ENCODE measurements around the gene RIT2. TPM values are rescaled to one million over a fixed set of nuclear protein-coding genes. Genes with fewer than 3 reads are reported as not detected.

The RIT2 gene
- polyA plus RNA-seq, 1 donor from 2014 or later: 1.1 TPM

DNA sequence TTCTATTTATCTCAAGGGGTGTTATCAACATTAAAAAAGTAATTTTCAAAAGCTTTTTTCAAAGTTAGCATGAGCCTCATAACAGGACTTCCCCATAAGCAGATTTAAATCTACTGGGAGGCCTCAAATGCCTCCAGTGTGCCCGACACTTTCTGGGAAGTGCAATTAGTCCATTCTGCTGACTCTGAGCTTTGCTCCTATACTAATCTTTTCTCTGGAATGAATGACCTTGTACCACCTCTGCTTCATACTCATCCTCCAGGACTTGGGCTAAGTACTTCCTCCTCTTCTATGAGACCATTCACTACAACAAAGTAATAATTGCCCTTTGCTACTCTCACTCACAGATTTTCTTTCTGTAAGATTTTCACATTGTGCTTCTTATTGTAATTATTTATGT lies 111.1 kb downstream of the RIT2 start:
- no peak for TF ChIP-seq RAD21 (conservative IDR thresholded peaks at IDR 0.05)
- TF ChIP-seq, protein P1, sequence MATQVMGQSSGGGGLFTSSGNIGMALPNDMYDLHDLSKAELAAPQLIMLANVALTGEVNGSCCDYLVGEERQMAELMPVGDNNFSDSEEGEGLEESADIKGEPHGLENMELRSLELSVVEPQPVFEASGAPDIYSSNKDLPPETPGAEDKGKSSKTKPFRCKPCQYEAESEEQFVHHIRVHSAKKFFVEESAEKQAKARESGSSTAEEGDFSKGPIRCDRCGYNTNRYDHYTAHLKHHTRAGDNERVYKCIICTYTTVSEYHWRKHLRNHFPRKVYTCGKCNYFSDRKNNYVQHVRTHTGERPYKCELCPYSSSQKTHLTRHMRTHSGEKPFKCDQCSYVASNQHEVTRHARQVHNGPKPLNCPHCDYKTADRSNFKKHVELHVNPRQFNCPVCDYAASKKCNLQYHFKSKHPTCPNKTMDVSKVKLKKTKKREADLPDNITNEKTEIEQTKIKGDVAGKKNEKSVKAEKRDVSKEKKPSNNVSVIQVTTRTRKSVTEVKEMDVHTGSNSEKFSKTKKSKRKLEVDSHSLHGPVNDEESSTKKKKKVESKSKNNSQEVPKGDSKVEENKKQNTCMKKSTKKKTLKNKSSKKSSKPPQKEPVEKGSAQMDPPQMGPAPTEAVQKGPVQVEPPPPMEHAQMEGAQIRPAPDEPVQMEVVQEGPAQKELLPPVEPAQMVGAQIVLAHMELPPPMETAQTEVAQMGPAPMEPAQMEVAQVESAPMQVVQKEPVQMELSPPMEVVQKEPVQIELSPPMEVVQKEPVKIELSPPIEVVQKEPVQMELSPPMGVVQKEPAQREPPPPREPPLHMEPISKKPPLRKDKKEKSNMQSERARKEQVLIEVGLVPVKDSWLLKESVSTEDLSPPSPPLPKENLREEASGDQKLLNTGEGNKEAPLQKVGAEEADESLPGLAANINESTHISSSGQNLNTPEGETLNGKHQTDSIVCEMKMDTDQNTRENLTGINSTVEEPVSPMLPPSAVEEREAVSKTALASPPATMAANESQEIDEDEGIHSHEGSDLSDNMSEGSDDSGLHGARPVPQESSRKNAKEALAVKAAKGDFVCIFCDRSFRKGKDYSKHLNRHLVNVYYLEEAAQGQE (IDR thresholded peaks at IDR 0.05; ENCODE audit: borderline replicate concordance): no peak
- TF ChIP-seq, protein P2, sequence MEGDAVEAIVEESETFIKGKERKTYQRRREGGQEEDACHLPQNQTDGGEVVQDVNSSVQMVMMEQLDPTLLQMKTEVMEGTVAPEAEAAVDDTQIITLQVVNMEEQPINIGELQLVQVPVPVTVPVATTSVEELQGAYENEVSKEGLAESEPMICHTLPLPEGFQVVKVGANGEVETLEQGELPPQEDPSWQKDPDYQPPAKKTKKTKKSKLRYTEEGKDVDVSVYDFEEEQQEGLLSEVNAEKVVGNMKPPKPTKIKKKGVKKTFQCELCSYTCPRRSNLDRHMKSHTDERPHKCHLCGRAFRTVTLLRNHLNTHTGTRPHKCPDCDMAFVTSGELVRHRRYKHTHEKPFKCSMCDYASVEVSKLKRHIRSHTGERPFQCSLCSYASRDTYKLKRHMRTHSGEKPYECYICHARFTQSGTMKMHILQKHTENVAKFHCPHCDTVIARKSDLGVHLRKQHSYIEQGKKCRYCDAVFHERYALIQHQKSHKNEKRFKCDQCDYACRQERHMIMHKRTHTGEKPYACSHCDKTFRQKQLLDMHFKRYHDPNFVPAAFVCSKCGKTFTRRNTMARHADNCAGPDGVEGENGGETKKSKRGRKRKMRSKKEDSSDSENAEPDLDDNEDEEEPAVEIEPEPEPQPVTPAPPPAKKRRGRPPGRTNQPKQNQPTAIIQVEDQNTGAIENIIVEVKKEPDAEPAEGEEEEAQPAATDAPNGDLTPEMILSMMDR (IDR thresholded peaks at IDR 0.05; ENCODE audit: poor library complexity, severe bottlenecking): no peak
- TF ChIP-seq MXI1 (conservative IDR thresholded peaks at IDR 0.05; ENCODE audit: poor library complexity, severe bottlenecking): no peak
- TF ChIP-seq POLR2AphosphoS5 (IDR thresholded peaks at IDR 0.05): no peak
- no peak for TF ChIP-seq EP300 (conservative IDR thresholded peaks at IDR 0.05; ENCODE audit: poor library complexity, severe bottlenecking)
- no peak for TF ChIP-seq EZH2 (IDR thresholded peaks at IDR 0.05; ENCODE audit: borderline replicate concordance, insufficient read depth, low read length, poor library complexity, severe bottlenecking)
- no peak for TF ChIP-seq TAF1 (IDR thresholded peaks at IDR 0.05; ENCODE audit: low read depth)
- no peak for TF ChIP-seq SMC3 (conservative IDR thresholded peaks at IDR 0.05; ENCODE audit: poor library complexity)

DNA sequence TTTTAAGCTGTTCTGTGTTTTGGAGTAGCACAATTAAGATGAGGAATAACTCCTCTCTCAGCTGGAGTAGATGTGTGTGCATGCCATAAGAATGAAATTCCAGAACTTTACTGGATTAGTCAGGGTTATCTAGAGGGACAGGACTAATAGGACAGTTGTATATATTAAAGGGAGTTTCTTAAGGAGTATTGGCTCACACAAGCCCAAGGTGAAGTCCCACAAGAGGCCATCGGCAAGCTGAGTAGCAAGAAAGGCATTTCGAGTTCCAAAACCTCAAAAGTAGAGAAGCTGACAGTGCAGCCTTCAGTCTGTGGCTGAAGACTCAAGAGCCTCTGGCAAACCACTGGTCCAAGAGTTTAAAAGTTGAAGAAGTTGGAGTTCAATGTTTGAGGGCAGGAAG lies 113.7 kb downstream of the RIT2 start:
- H3K9me2 ChIP-seq (ENCODE audit: insufficient read depth, low read length): no peaks in the 10 kb centered on the region
- H3K9ac ChIP-seq (ENCODE audit: low read length): no peak overlapping the region
- no peaks in the 10 kb centered on the region for H4K20me1 ChIP-seq (ENCODE audit: insufficient read depth)
- H3K36me3 ChIP-seq (ENCODE audit: insufficient read depth, low read length): no peaks in the 10 kb centered on the region
- H3K4me2 ChIP-seq (ENCODE audit: low read length): no peak overlapping the region
- TF ChIP-seq SMC3 (conservative IDR thresholded peaks at IDR 0.05; ENCODE audit: poor library complexity) (no peak), EP300 (conservative IDR thresholded peaks at IDR 0.05; ENCODE audit: poor library complexity, severe bottlenecking) (no peak), RAD21 (conservative IDR thresholded peaks at IDR 0.05) (no peak), EZH2 (IDR thresholded peaks at IDR 0.05; ENCODE audit: borderline replicate concordance, insufficient read depth, low read length, poor library complexity, severe bottlenecking) (no peak), POLR2AphosphoS5 (IDR thresholded peaks at IDR 0.05) (no peak)
- TF ChIP-seq, protein P2 (IDR thresholded peaks at IDR 0.05; ENCODE audit: poor library complexity, severe bottlenecking): no peak
- TF ChIP-seq, protein P1 (IDR thresholded peaks at IDR 0.05; ENCODE audit: borderline replicate concordance): no peak
- H2AFZ ChIP-seq (ENCODE audit: low read depth, low read length): no peak overlapping the region
- H3K9me3 ChIP-seq (ENCODE audit: low read length): no peaks in the 10 kb centered on the region
- no peaks in the 10 kb centered on the region for H3K27me3 ChIP-seq (ENCODE audit: insufficient read depth, low read depth, low read length)
- no peak overlapping the region for H3K27ac ChIP-seq (ENCODE audit: low read length)
- no peaks in the 10 kb centered on the region for H3F3A ChIP-seq (ENCODE audit: insufficient read depth, low read length, poor library complexity, severe bottlenecking)
- H3K79me2 ChIP-seq (replicated peaks; ENCODE audit: insufficient read depth, low read length): no peaks in the 10 kb centered on the region
- no peak overlapping the region for H3K4me3 ChIP-seq (ENCODE audit: low read length)

More for the DNA sequence above, 111.1 kb downstream of the RIT2 start:
- no peak overlapping the region for H2AFZ ChIP-seq (ENCODE audit: low read depth, low read length)
- no peaks in the 10 kb centered on the region for H3F3A ChIP-seq (ENCODE audit: insufficient read depth, low read length, poor library complexity, severe bottlenecking)
- no peak overlapping the region for H3K4me3 ChIP-seq (ENCODE audit: low read length)
- no peak overlapping the region for H3K27ac ChIP-seq (ENCODE audit: low read length)
- H3K27me3 ChIP-seq (ENCODE audit: insufficient read depth, low read depth, low read length): no peaks in the 10 kb centered on the region
- no peak overlapping the region for H3K9ac ChIP-seq (ENCODE audit: low read length)
- H3K4me2 ChIP-seq (ENCODE audit: low read length): no peak overlapping the region
- H3K36me3 ChIP-seq (ENCODE audit: insufficient read depth, low read length): no peaks in the 10 kb centered on the region
- H3K9me2 ChIP-seq (ENCODE audit: insufficient read depth, low read length): no peaks in the 10 kb centered on the region
- H3K79me2 ChIP-seq (replicated peaks; ENCODE audit: insufficient read depth, low read length): no peaks in the 10 kb centered on the region
- no peaks in the 10 kb centered on the region for H3K9me3 ChIP-seq (ENCODE audit: low read length)
- no peaks in the 10 kb centered on the region for H4K20me1 ChIP-seq (ENCODE audit: insufficient read depth)
